Activated CD4-positive, CD25-positive, alpha-beta regulatory T cell treated with anti-CD3 and anti-CD28 coated beads, Interleukin-2, amount 50 U/mL, for 16 hours (primary cell): ENCODE data around the gene PHTF2.

Experiments used
- DNase-seq: peaks from one replicate; pipeline ENCODE4 v3.0.0-alpha.2; 2020; ENCODE audit warnings: low read depth, low spot score

The PHTF2 gene

DNA sequence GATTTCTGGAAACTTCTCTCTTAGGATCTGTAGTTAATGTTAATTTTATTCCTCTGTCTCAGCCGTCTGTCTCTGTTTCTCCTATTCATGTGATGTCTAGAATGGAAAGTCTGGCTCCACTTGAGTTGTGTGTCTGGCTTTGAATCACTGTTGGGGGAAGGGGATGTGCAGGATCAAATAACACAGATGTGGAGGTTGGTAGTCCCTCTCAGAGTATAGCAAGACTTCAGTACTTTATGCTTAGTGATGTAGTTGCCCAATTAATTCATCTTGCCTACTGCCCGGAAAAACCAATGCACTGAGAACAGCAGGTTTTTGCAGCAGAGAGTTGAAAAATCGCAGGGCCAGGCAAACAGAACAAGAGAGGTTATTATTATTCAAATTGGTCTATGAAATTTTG, 79.2 kb downstream of the PHTF2 start:
- no peak for DNase-seq

DNA sequence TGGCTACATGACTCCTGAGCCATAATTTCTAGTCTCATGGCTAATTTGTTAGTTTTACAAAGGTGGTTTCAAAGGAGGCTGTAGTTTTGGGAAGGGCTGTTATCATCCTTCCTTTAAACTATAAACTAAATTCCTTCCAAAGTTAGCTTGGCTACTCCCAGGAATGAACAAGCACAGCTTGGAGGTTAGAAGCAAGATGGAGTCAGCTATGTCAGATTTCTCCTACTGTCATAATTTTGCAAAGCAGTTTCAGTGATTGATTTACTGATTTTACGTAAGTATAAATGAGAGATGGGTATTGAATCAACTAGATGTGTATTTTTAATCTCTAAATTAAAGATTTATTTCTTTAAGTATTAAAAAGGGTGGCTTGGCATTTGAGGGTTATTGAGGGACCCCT, 79.9 kb downstream of the PHTF2 start:
- DNase-seq, result no peak

DNA sequence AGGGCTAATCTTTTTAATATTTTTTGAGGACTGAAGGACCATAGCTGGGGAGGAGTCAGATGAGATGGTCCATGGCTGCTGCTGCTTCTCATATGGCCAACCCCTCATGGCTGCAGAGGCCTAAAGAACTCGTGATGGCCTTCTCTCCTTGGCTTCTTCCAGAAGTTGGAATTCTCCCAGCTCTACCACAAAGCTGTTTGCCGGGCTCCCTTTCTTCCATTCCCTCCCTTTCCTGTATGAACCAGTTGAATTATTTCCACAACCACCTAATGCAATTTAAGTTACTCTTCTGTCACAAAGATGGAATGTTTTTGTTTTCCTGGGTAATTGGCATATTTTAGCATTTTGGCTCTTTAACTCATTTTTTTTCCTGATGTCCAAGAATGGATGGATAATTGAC, 80.7 kb downstream of the PHTF2 start:
- DNase-seq, result no peak

DNA sequence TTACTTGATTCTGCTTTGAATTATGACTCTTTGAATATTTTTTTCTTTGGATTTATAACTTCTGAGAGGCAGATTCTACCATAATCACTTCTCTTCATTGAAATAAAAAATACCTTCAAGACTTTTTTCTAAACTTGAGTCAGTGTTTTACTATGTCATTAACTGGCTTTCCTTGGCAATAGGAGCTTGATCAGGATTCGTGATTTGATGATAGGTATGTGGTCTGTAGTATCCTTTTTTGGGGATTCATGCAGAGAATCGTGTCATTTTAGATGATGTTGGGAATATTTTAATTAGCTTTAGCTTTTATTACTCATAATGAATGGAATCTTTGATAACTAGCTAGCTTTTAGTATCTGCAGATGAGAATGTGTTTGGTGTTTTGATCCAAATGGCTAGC, 83.3 kb downstream of the PHTF2 start:
- no peak for DNase-seq

DNA sequence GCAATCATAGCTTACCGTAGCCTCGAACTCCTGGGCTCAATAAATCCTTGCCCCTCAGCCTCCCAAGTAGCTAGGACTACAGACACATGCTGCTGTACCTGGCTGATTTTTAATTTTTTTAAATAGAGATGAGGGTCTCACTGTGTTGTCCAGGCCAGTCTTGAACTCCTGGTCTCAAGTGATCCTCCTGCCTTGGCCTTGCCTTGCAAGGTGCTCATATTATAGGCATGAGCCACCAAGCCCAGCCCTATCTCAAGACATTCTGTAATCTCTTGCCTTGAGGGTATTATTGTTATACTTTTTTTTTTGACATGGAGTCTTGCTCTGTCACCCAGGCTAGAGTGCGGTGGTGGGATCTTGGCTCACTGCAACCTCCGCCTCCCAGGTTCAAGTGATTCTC, 86.6 kb downstream of the PHTF2 start:
- no peak for DNase-seq

DNA sequence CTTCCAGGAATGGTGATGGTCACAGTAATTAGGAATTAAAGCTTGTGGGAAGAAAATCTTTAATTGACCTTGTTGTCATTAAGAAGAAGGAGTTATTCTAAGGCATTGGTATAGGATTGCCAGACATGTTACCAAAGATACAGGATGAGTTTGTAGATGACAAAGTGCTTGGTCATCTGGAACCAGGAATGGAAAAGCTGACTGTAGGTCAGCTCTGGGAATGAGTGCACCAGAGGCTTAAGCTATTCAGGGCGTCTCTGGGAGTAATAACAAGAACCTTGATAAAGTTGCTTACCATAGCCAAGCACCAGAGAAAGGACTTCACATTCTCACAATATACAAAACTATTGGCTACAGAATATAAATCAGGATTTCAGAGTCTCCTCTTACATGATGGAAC, 89.0 kb downstream of the PHTF2 start:
- DNase-seq, result no peak

DNA sequence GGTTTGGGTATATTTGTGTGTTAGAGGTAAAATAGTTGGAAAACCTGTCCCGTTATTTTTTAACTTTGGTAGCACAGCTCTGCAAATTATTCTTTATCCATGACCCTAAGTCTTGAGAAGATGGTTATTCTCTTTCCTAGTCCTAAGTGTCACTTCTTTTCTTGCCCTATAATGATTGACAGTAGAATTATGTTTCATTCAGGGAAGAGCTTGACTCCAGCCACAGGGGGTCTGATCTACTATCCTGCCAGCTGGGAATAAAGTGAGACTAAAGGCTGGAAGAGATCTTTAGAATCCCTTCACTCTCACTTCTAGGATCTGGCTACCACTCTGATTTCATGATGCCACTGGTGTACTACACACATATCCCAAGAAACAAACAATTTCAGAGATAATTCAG, 90.4 kb downstream of the PHTF2 start:
- DNase-seq, result no peak

DNA sequence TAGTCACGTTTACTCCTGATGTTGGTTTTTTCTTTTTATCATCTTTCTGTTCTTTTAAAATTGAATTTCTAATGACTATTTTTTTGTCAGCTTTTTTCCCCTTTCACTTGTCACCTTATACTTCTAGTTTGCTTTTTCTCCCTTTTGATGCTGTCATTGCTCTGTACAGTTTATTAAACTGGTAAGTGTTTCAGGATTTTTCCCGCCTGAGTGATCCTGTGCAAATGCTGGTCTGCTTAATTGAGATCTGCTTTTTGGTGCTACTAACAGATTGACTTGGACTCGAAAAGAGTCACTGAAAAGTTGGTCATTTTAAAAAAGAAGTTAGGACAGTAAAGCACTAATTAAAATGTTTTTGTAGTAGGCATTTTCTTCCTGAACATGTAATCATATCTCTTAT, 95.2 kb downstream of the PHTF2 start:
- DNase-seq, result no peak

DNA sequence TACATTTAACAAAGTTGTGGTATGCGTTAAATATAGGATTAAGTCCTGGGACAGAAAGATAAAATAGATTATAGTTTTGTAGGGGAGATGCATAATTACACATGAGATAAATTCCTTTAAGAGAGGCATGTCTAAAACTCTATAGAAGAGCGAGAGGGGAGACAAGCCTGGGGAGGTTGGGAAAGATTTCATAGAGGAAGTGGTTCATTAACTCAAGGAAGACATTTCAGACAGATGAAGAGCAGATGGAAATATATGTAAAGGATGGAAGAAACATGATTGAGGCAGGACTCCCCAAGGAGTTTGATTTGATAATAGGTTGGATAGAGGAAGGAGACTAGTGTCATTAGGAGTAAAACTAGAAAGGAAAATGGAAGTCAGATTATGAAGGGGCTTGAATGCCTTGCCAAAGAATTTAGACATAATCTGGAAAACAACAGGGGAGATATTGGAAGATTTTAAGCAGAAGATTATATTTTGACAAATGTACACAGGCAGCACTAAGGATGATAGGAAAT, 96.1 kb downstream of the PHTF2 start:
- DNase-seq, result no peak

DNA sequence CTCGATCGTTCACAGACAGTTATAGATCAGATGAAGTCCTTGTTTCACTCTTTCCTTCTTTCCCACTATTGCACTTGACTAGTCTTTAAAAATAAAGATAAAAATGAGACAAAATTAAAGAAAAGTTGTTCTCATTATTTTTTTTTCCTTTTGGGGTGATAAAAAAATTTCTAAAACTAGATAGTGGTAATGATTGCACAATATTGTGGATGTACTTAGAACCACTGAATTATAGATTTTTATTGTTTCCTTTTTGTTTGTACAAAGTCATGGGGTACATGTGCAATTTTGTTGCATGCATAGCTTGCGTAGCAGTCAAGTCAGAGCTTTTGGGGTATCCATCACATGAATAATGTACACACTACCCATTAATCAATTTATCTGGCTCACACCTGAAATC, 97.3 kb downstream of the PHTF2 start:
- no peak for DNase-seq

DNA sequence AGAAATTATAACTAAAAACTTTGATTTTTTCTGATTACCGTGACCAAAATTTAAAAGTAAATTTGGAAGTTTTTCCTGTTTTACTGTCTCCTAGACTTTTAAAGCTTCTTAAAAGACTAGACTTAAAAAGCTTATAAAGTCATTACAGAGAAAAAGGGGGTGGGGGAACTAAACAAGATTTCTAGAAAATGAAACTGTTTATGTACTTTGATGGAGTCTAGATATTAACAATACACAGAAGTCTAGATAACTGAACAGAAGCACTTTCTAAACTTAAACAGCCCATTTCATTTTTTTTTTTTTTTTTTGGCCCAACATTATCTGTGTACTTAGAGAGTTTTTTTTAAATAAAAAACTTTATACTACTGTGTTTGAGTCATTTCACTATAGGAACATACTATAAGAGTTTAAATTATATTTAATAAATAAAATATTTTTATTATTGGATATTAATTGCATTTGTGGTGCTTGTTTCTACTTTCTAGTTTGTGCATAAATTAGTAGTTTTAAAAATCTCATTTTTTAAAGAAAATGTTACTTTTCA, 98.5 kb downstream of the PHTF2 start:
- no peak for DNase-seq

DNA sequence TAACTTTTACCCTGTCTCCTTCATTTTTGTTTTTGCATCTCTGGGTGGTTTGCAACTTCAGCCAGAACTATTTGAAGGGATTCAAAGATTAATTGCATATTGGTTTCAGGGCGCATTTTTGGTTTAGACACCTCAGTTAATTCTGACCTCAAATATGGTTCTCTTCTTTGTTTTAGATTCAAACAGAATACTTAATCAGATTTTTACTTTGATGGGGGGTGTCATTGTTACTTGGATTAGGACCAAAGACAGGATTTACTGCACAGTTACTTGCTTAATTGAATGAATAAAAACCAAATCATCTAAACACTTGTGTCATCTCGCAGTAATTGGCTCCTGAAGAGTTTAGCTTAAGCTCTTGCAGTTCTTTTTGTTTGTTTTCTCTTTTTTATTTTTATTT, 100.9 kb downstream of the PHTF2 start:
- DNase-seq, result no peak

DNA sequence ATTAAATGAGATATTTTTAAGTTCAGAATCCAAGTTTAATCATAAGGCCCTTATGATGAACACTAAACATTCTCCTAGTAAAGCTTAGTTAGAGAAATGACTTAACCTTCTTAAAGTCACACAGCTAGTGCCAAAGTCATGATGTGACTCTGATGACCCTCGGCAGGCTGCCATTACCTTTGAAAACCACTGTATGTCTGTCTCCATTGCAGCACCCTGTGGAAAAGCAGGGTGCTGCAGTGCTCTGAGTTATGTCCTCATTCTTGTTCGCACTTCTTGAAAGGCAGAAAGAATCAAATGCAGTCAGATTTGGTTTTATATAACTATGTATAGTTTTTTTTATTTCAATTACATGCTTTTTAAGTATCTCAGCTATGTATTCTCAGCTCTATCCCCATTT, 105.0 kb downstream of the PHTF2 start:
- DNase-seq, result no peak

DNA sequence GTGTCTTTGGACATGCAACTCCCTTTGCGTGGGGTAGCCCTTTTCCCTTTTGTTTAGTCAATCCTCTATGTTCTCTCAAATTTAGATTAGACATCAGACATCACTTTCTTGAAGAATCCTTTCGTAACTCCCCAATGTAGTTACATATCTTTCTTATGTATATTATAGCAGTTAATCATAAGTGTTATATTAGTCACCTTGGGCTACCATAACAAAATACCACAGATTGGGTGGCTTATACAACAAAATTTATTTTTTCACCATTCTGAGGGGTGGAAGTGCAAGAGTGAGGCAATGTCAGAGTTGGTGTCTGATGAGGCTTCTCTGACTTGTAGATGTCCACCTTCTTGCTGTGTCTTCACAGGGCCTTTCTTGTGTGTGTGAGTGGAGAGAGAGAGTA, 105.7 kb downstream of the PHTF2 start:
- no peak for DNase-seq

DNA sequence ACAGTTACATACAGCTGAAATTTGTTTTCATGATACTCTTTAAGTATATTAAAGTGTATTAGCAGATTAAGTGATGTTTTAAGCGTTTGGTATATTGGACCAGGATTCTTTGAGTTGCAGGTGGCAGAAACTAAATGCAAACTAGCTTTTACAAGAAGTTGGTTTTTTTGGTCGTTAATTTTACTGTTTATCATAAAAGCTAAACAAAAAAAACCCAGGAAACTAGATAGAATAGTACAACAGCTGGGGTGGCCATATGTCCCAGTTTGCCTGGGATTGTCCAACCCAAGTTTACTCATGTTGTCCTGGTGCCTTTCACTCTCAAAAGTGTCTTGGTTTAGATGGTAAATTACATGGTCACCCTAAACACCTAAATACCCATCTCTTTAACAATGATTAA, 108.7 kb downstream of the PHTF2 start:
- no peak for DNase-seq

DNA sequence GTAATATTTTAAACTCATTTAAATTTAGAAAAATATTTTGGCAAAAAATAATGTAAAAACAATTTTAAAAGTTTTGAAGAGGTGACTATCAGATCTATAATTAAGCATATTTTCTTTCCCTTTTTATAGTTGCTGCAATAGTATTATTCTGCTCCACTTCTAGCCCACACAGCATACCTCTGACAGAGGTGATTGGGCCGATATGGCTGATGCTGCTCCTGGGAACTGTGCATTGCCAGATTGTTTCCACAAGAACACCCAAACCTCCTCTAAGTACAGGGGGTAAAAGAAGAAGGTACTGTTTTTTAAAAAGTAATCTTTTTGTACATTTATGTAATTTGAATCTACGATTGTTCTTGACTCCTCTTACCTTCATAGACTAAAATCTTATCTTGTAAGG, 110.1 kb downstream of the PHTF2 start:
- no peak for DNase-seq

DNA sequence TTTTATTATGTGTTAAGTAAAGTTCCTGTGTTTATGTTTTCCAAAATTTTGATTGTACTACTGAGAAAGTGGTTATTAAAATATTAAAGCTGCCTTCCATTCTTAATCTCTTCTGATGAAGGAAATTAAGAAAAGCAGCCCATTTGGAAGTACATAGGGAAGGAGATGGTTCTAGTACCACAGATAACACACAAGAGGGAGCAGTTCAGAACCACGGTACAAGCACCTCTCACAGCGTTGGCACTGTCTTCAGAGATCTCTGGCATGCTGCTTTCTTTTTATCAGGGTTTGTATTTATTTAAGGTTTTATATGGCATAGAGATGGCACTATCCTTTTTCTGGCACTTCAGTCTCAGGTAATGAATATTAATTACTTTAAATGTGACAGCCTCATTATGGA, 111.6 kb downstream of the PHTF2 start:
- no peak for DNase-seq

DNA sequence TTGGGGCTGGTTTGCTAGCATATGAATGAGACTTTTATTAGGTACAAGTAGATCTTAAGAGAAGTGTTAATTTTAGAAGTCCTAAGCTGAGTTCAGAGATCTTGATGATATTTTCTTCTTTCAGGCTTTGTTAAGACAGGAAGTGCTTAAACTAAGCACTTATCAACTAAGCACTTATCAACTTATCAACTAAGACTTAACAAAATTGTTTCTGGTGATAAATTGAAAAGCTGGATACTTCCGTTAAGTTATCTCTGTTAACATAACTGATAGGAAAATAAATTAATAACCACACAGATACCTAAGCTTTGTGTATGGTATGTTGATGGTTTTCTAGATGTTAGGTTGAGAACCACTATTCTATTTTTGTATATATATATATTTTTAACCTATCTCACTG, 113.7 kb downstream of the PHTF2 start:
- no peak for DNase-seq

DNA sequence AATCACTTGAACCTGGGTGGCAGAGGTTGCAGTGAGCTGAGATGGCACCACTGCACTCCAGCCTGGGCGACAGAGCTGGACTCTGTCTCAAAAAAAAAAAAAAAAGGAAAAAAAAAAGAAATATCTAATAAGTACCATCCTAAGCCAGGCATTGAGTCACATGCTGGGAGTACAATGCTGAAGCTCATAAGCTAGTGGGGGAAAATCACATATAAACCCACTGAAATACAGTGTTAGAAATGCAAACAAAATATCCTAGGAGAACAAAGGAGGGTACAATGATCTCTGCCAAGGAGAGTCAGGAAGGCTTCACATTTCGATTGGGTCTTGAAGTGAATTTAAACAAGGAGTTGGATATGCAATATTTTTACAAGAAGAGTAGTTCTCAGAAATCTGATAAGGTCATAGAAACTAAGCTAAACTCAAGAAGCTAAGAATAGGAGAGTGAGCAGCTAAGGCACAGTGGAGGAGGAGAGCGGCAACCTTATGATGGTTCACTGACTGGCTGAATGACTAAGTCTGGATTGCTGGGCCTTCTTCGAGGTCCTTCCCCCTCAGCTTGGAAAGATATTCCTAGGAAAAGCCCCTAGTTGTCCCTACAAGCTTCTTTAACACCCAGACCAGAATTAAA, 115.5 kb downstream of the PHTF2 start:
- no peak for DNase-seq

DNA sequence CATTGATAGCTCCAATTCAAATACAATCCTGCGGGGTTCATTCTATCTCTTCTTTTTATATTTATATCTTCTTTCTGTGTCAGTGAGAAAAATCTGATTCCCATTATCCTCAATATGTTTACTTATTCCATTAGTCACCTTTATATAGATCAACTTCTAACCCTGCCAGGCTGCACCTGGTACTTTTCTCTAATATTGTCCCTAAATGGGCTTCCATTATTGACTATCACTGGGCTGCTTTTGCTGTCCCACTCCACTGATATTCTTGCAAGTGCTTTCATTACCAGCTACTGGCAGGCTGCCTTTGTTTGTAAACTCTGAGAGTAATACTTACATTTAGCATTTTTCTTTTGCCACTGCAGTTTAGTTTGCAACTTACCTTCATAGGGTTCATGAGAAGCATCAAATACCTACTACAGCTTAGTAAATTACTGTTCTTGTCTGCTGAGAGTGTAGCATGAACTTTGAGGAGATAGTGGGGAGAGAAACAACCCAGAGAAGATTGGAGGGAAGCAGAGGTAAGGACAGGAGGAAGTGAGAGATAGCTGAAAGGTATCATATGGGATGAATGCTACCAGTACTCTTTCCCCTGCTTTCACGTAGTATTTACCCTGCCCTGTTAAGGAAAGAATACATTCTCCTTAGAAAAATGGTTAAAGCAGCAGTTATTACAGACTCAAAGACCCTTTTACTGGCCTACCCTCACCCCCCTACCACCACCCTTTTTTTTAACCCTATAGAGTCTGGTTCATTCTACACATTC, 119.1 kb downstream of the PHTF2 start:
- no peak for DNase-seq

DNA sequence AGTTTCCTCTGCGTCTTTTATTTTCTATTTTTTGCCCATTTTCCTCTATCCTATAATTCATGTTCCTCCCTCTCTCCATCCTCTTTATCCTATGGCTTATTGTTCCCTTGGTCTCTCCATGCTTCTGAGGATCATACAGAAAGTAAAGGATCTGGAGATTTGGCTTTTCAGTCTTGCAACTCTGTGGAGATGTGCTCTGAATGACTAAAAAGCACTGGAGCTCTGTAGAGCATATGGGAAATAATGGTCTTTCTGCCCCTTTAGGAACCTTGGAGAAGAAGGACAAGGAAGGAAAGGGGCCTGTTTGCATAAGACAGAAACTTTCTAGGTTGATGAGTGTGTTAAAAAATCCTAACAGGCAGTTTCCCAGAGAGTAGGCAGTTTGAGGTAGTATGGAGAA, 120.1 kb downstream of the PHTF2 start:
- DNase-seq, result no peak

DNA sequence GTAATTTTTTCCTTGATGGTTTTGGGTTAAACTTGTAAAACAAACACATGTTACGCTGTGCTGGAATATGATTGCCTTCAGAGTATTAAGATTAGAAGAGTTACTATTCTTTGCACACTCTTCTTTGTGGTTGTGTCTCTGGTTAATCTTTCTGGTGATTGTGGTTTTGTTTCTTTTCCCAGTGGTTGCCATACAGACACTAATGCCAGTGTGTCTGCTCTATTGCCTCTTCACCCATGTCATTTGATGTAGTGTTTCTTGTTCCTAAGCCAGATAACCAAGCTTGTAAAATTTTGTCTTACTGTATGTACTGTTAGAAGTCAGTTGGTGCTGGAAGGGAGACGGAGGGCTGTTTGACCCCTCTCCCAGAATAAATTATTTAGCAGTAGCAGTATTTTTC, 124.8 kb downstream of the PHTF2 start:
- no peak for DNase-seq

DNA sequence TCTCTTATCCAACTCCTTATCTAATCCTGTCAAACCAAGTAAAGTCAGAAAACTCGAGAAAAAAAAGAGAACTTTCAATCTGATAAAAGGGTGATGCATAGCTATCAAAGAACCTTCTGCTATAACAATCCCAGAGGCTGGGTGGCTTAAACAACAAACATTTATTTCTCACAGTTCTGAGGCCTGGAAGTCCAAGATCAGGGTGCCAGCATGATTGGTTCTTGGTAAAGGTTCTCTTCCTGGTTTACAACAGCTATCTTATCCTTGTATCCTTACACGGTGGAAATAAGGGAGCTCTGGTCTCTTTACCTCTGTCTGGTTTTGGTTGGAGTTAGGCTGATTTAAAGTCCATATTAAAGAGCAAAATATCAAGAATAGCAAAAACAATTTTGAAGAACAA, 131.9 kb downstream of the PHTF2 start:
- no peak for DNase-seq
